GM21576 (cell line): ENCODE results near the gene PGGHG.
"Not testable (repeated sequence)": the region's sequence is repeated elsewhere in the genome, so short reads cannot be mapped to it uniquely, and the experiment has no call there.

Experiments used
- ATAC-seq: cut with Tn5 transposase; IDR thresholded peaks from one replicate; pipeline ENCODE4 v1.9.1; 2021; ENCODE audit warnings: mild to moderate bottlenecking, moderate library complexity; ENCODE audit not compliant: unreplicated experiment

The PGGHG gene

DNA sequence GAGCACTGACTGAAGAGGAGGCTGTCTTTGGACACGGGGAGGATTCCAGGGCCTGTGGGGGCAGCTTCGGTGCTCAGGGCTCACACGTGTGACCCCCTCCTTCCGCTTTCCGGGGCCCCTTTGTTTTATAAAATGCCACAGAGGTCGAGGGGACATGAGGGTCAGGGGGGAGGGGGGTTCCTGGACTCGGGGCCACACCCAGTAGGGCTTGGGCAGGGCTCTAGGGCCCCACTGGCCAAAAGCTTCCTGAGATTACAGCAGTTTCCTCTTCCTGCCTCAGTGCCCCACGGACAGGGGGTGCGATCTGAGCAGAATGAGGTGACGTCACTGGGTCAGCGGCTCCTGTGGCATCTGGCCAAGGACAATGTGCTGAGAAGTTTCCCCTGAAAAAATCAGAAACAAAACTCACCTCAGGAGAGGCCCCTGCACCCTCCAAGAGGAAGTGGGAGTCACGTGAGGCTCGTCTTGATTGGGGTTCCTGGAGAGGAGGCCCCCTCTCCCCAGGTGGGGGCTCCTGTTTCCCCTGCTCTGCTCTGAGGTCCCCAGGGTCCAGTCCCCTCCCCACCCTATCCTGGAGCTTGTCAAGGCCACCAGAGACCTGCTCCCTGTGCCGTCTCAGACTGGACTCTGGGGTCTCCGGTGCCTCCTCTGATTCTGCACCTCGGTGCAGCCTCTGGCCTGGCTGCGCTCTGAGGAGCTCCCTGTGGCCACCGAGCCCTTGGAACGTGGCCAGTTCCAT lies 38.1 kb downstream of the PGGHG start:
- ATAC-seq, result peak; percentile 69

DNA sequence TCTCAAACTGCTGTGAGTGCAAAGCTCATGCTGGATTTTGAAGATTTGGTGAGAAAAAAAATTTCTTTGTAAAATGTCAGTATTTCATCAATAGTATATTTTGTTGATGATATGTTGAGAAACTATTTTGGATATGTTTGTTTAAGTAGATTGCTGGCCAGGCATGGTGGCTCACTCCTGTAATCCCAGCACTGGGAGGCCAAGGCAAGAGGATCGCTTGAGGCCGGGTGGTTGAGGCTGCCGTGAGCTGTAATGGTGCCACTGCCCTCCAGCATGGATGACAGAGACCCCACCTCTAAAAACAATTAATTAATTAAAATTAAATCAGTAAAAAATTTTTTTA lies 38.6 kb downstream of the PGGHG start:
- ATAC-seq, result no peak

DNA sequence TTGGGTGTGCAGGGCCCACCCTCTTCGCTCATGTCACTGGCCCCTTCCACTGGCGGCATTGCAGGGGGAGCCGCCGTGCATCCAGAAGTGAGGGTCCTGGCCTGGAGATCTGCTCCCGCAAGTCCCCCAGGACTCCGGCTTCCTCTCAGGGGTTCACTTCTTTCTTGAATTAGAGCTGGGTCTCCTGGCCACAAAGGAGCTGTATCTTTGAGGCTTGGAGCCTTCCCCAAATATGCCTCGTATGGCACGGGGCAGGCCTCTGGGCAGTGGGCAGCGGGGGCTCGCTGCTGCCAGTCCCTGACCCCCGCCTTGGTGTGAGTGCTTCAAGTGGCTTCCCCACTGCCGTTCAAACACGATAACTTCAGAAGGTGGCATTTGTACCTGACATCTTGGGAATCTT lies 39.1 kb downstream of the PGGHG start:
- ATAC-seq, result no peak

DNA sequence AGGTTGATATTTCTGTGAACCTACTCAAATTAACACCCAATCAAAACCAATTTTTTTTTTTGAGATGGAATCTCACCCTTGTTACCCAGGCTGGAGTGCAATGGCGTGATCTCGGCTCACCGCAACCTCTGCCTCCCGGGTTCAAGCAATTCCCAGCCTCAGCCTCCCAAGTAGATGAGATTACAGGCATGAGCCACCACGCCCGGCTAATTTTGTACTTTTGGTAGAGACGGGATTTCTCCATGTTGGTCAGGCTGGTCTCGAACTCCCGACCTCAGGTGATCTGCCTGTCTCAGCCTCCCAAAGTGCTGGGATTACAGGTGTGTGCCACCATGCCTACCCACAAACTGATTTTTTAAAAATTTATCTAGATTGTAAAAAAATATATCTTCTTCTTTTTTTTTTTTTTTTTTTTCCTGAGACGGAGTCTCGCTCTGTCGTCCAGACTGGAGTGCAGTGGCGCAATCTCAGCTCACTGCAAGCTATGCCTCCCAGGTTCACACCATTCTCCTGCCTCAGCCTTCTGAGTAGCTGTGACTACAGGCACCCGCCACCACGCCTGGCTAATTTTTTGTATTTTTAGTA lies 39.7 kb downstream of the PGGHG start:
- ATAC-seq, result not testable (repeated sequence)

DNA sequence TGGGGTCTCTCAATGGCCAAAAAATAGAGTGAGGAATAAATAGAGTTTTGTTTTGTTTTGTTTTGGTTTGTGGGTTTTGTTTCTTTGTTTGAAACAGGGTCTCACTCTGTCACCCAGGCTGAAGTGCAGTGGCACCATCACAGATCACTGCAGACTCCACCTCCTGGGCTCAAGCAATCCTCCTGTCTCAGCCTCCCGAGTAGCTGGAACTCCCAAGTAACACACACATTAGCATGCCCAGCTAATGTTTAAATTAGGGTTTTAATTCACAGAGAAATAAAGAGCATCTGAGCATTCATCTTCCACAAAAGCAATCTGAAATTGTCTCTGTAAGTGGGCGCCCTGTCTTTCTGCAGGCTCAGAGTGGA lies 40.9 kb downstream of the PGGHG start:
- ATAC-seq, result no peak

DNA sequence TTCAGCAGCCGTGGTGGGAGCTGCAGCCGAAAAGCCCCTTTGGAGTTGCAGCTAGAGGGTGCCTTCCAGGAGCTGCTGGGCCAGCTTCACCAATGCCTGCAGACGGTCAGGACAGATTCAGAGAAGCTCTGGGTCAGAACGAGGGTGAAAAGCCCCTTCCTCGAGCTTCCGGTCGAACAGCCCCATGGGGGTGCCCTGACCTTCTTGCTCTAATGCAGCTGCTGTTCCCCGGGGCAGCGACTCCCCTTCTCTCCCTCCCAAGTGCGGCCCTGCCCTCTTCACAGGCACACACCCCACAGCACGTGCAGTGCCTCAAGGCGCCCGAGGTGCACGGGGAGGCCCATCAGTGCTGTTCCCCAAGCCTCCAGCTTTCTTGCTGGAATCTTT lies 41.4 kb downstream of the PGGHG start:
- ATAC-seq, result no peak

DNA sequence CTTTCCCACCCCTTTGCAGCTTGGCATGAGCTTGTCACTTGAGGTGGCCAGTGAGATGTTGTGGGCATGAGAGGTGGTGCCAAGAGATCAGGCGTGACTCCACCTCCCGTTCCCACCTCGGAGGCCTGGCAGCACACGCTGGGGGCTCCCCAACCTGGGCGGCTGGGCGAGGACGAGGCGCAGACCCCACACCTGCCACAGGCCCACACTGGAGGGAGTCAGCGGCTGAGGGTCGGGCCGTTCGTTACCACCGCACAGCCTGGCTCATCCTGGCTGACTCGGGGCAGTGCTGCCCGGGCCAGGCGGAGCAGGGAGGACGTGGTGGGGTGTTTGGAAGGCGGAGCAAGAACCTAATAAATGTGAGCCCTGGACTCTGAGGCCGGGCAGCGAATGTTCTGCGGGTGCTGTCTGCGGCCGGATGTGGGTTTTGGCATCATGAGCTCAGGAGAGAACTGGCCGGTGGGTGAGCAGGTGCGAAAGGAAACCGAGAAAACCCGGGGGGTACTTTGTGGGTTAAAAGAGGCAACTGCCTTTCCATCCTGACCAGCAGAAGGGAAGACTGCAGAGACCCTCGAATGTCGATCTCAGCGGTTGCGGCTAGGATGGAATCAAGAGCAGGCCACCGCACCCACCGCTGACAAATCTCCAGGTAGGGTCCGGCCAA lies 41.9 kb downstream of the PGGHG start:
- ATAC-seq, result no peak

DNA sequence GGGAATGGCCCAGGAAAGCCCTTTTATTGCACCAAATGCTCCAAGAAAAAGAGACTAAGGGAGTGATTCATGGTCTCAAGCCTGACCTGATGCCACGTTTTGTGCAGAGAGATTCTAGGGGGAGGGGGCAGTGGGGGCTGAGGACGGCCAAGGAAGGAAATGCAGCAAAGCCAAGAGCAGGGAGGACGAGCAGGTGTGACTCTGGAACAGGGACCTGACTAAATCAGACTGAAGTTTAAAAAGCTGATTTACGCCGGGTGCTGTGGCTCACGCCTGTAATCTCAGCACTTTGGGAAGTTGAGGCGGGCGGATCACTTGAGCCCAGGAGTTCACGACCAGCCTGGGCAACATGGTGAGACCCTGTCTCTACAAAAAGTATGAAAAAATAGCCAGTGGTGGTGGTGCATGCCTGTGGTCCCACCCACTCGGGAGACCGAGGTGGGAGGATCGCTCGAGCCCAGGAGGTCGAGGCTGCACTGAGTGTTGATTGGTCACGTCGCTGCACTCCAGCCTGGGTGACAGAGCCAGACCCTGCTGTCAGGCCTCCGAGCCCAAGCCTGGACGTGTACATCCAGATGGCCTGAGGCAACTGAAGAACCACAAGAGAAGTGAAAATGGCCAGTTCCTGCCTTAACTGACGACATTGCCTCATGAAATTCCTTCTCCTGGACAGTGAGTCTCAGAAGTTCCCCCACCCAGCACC lies 42.6 kb downstream of the PGGHG start:
- no peak for ATAC-seq

DNA sequence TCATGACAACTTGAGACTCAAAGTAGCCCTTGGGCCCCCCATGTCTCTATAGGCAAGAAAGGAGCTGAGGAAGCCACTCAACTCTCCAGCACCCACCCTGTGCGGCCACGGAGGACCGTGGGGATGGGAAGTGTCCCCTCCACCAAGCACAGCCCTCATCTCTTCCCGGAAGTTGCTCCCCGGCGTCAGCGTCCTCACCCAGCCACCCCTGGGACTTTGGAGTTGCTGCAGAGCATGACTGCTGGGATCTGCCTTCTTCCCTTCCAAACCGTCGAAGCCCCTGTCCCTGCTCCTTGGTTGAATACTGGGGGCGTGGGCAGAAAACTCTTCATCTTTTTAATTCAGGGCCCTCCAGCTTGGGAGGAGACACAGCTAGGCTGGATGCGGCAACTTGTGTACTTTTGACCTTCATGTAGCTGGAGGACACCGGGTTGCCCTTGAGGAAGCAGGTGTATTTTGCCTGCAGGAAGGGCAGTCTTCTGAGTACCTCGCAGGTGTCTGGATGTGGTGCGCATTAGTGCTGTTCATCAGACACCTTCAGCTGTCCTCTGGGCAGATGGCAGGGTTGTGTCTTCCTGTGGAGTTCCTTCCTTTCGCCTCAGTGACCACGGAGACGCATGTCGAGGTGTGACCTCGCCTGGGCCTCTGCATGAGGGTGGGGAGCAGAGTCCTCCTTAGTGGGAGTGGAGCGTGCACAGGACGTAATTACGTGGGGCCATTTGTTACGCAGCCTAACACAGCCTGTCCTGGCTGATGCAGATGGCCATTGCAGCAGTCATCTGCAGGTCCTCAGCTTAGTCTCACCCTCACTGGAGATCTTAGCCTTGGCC lies 43.9 kb downstream of the PGGHG start:
- ATAC-seq, result no peak

DNA sequence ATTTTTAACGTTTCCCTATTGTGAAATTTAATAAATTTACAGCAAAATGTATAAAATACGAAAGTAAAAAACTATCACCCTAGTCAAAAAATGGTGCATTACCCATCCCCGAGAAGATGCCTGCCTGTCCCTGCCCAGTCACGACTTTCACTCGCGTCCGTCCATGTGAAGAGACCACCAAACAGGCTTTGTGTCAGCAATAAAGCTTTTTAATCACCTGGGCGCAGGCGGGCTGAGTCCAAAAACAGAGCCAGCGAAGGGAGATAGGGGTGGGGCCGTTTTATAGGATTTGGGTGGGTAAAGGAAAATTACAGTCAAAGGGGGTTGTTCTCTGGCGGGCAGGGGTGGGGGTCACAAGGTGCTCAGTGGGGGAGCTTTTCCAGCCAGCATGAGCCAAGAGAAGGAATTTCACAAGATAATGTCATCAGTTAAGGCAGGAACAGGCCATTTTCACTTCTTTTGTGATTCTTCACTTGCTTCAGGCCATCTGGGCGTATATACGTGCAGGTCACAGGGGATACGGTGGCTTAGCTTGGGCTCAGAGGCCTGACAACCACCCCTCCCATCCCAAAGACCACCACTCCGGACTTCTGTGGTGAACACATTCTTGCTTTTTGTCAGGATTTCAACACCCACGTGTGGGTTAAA lies 44.8 kb downstream of the PGGHG start:
- not testable (repeated sequence) for ATAC-seq

DNA sequence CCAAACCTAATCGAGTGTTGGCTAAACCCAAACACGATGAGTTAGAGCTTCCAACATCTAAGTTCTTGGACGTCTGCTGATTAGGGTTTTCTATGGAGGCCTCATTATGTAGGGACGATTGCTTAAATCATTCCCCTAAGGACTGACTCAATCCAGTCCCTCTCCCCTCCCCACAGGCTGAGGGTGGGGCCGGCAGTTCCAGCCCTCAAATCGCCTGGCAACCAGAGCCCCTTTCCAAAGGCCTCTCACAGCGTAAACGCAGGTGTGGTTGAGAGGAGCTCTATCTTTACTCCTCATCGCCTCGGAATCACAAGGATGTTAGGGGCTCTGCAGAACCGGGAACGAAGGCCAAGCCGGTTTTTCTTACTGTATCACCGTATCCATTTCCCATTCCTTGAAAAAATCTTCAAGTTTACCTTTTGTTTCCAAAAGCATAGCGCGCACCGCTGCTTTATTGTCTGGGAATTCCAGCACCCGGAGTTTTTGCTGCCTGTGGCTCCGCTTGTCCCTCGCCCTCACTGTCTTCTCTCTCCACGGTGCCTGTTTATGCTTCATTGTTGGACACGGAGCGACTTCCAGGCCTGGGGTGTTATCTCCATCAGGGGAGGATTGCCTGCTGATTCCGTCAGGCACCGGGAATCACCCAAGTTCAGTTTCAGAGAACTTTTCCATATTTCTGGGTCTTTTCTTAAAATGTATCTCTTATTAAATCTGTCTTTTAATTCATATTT lies 45.5 kb downstream of the PGGHG start:
- no peak for ATAC-seq

DNA sequence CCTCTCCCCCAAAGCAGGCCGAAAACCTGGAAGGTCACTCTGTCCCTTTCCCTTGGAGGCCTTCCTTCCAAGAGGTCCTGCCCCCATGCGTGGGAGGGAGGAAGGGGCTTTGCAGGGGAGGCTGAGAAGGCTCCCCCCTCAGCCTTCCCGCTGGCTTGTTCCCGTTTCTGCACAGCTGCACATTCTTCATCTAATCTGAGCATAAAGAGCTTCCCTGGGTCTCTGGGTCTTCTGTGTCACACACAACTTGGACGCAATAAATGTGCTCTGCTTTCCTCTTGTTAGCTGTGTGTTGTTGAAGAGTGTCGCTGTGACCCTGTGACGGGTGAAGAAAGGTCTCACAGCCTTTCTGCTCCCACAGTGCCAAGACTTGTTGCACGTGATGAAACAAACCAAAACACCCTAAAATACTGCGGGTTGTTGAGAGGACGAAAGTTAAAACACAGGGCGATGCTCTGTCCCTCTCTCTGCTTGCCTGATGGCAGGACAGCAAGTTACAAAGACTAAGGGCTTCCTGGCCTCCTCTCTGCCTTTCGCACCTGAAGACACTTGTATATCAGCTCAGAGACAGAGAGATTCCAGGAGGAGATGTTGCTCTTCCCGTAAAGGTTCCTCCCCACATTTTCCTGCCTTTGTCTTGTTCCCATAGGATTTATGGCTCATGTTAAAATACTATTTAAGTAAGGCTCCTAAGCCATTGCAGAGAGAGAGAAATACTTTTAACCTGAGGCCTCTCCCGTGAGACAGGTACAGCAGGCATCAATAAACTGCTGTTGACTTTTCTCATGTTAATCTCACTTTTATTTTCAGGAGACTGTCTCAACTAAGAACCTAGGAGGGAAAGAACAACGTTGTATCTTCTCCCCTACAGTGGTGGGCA lies 47.1 kb downstream of the PGGHG start:
- ATAC-seq, result no peak

DNA sequence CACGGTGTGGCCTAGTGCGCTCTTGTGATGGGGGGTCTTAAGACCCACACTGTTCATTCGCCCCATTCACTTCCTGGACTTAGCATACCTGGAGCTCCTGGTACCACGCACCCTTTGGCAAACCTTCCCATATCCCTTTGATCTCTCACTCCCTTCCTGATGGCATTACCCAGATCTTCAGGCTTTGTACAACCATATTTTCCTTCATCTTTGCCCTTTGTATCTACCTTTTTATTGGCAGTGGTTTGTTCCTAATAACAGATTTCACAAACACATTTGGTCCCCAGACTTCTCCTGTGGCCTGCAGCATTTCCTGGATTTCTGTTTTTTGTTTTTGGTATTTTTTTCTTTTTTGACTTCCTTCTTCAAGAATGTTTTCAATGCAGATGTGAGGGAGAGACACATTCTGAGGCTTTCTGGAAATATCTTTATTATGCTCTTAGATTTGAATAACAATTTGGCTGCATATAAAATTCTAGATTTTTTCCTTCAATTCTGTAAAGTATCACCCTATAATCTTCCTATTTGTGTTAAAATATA lies 47.8 kb downstream of the PGGHG start:
- ATAC-seq, result no peak

DNA sequence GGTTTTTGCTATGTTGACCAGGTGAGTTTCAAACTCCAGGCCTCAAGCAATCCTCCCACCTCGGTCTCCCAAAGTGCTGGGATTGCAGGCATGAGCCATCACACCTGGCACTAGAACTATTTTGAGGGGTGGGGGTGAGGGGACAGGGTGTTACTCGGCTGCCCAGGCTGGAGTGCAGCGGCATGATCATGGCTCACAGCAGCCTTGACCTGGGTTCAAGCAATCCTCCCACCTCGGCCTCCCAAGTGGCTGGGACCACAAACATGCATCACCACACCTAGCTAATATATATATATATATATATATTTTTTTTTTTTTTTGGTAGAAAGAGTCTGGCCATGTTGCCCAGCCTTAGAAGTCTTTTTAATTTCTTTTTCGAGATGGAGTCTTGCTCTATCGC lies 48.8 kb downstream of the PGGHG start:
- no peak for ATAC-seq

DNA sequence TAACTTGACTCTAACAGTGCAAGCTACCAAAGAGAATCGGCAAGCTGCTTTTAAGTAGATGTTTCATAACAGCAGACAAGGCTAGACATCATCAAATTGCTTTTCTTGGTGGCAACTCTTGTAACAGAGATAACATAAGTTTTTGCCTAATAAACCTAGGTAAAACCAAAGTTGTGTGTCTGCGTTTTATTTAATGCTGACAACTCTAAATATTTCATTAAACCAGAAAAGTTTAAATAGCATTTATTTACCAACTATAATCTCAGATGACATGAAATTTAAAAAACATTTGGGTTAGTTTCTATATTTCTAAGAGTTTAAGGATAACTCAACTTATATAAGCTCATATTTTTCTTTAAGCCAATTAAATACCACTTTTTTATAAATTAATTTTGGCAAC lies 51.0 kb downstream of the PGGHG start:
- no peak for ATAC-seq

DNA sequence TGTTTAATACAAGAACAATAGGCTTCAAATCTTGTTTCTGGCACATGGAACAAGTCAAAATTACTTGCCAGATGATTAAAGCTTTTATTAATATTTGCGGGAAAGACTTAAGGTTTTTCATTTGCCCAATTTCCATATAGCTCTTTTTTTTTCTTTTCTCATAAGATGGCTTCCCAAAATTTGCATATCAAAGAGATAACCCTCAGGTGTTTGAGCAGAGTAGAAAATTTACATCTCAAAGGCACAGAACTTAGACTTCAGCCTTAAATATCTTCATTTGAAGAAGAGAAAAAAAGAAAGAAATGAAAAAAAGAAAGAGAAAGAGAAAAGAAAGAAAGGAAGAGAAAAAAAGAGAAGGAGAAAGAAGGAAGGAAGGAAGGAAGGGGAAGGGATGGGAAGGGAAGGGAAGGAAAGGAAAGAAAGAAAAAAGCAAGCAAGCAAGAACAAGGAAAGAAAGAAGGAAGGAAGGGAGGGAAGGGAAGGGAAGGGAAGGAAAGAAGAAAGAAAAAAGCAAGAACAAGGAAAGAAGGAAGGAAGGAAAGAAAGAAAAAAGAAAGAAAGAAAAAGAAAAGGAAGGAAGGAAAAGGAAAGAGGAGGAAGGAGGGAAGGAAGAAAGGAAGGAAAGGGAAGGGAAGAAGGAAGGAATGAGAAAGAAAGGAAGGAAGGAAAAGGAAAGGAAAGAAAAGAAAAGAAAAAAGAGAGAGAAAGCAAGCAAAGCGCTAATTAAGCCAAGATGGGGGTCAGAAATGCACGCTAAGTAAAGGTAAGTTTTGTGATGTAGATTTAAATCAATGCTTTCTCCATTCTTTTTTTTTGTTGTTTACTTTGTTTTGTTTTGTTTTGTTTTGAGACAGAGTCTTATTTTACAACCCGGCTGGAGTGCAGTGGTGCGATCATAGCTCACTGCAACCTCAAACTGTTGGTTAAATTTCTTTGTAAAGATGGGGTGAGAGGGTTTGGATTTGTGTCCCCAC lies 51.9 kb downstream of the PGGHG start:
- no peak for ATAC-seq

DNA sequence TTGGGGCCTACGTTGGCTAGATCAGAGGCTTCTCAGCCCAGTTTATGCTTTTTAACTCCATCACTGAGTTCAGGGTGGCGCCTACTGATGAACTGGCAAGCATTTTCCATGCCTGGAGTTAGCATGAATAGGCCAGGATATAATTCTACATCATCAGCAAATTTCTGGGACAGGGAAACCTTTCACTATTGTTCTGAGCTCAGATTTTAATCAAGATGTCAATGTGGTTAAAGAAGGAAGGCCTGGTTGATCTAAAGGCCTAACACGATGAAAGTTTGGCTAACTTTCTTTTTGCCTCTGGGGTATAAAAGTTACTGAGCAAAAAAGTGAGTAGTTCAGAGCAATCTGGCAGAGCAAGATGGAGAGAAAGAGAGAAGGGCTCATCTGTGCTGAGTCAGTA lies 53.4 kb downstream of the PGGHG start:
- no peak for ATAC-seq
